Spleen (tissue), 11 donors: ENCODE results near the gene ZNF831. TPM values are rescaled to one million over a fixed set of nuclear protein-coding genes. Genes with fewer than 3 reads are reported as not detected.

Experiments
- DNase-seq: peaks from one replicate; pipeline ENCODE4 v3.0.0-alpha.2; 2020
- H3K27ac ChIP-seq, 8 donors: fragments of 200-600 bp; sonication (generic) in 7 of 8; 1 replicate in 4 of 8; 2 replicates in 4 of 8; pipeline versions ENCODE4 v1.5.0 to v1.8.0; 2016 to 2021; ENCODE audit warnings: inconsistent platforms in 4 of 8, mild to moderate bottlenecking in 4 of 8, moderate library complexity in 1 of 8
- H3K27me3 ChIP-seq, 7 donors: fragments of 200-600 bp; sonication (generic) in 6 of 7; replicated peaks in 1 of 7; 1 replicate in 4 of 7; 2 replicates in 3 of 7; pipeline versions ENCODE4 v1.5.0 to v1.8.0; 2016 to 2021; ENCODE audit warnings: inconsistent platforms in 3 of 7, mild to moderate bottlenecking in 1 of 7
- H3K36me3 ChIP-seq, 6 donors: fragments of 200-600 bp; sonication (generic) in 5 of 6; 1 replicate in 4 of 6; 2 replicates in 2 of 6; pipeline versions ENCODE4 v1.5.0 to v1.8.0; 2016 to 2021; ENCODE audit warnings: inconsistent platforms in 2 of 6
- H3K4me1 ChIP-seq, 6 donors: fragments of 200-600 bp; sonication (generic) in 5 of 6; 1 replicate in 3 of 6; 2 replicates in 3 of 6; pipeline versions ENCODE4 v1.5.0 to v1.8.0; 2016 to 2021; ENCODE audit warnings: inconsistent platforms in 3 of 6
- H3K4me3 ChIP-seq, 8 donors: fragments of 200-600 bp; sonication (generic) in 7 of 8; 1 replicate in 4 of 8; 2 replicates in 4 of 8; pipeline versions ENCODE4 v1.5.0 to v1.8.0; 2016 to 2021; ENCODE audit warnings: inconsistent platforms in 4 of 8, mild to moderate bottlenecking in 4 of 8, moderate library complexity in 2 of 8
- H3K9me3 ChIP-seq, 8 donors: fragments of 200-600 bp; sonication (generic) in 7 of 8; 1 replicate in 4 of 8; 2 replicates in 4 of 8; pipeline versions ENCODE4 v1.5.0 to v1.8.0; 2016 to 2021; ENCODE audit warnings: inconsistent platforms in 4 of 8
- CTCF ChIP-seq, 11 experiments: fragments of 200-600 bp in 7 of 11; fragments of 450-650 bp in 4 of 11; sonication (generic) in 4 of 11; IDR thresholded peaks in 8 of 11; conservative IDR thresholded peaks in 3 of 11; 1 replicate in 7 of 11; 2 replicates in 4 of 11; pipeline versions ENCODE4 v1.4.0 to v1.8.0; 2016 to 2021; ENCODE audit warnings: antibody characterized with exemption in 11 of 11, inconsistent platforms in 4 of 11, mild to moderate bottlenecking in 1 of 11
- POLR2A ChIP-seq, 3 donors: fragments of 450-650 bp; IDR thresholded peaks; one replicate each; pipeline ENCODE4 v1.5.1; 2017; ENCODE audit warnings: antibody characterized with exemption in 3 of 3, mild to moderate bottlenecking in 1 of 3
- POLR2AphosphoS5 ChIP-seq, 3 donors: sonication (generic); formaldehyde crosslinking; IDR thresholded peaks; one replicate each; pipeline ENCODE4 v1.5.1; 2017; ENCODE audit warnings: antibody characterized with exemption in 3 of 3
- WGBS, 5 donors: extraction: QIAGEN DNeasy Blood & Tissue Kit in 3 of 5; methylation state at CpG; one replicate each; pipeline versions ENCODE4 v1.1.5 to v1.1.7; 2013 to 2018; 5-methylcytosine and 5-hydroxymethylcytosine counted together
- intact Hi-C: fragments of 100-400 bp; cut with DNase I; formaldehyde crosslinking; loops from one replicate; pipeline ENCODE4 v1.15.0; 2023; ENCODE audit warnings: low total_unique reads
- polyA plus RNA-seq, 3 donors: library from polyadenylated mRNA; stranded (reverse); fragments of 200-250 nt; gene quantifications; one replicate each; pipeline ENCODE4 v1.2.1, GENCODE V29; 2013
- total RNA-seq, 7 donors: library from RNA; depleted of rRNA in 3 of 7; stranded (reverse); fragments of >200 nt in 3 of 7; fragmentation: NEBNext Ultra II Directional in 4 of 7; extraction: Animal tissue kit (Norgen Biotek cat#: 25700) in 4 of 7; gene quantifications; one replicate each; pipeline versions ENCODE4 v1.1.0 to v1.2.1, GENCODE V29; 2016 to 2021
- donor health status: healthy with polysubstance abuse.
- donor health status: DM: no; HTN: no; CAD: no; lungs with moderate emphysema.
- donor health status: DM: no; HTN: no; CAD: no.
- donor health status: Bipolar disorder and iron deficiency.
- donor health status: healthy.
- donor health status: DM: no; HTN: no; CAD: no.
- donor health status: DM: yes; HTN: yes; CAD: no.

Gene ZNF831
- total and polyA plus RNA-seq, 10 donors, result 1.2 to 29.2 (median 10.3) TPM

GRCh38 chr20:59253779-59254319 is 90.2 kb downstream of the ZNF831 start:
- no peaks in the 10 kb centered on the region for H3K27me3 ChIP-seq
- no peak for DNase-seq
- 5 to 17% (median 14%) methylated on average over 4 of the region's 4 CpGs for WGBS, 5 donors
- peaks cover 0 to 7% (median 0%) of the 10 kb centered on the region in 8 donors for H3K9me3 ChIP-seq
- peaks cover 0 to 30% (median 0%) of the 10 kb centered on the region in 6 donors for H3K36me3 ChIP-seq
- TF ChIP-seq POLR2A (IDR thresholded peaks at IDR 0.05) (no peak), CTCF (IDR thresholded peaks at IDR 0.05 in 8 of 11, conservative IDR thresholded peaks at IDR 0.05 in 3 of 11) (peak in 1 of 11 experiments; percentile 4)
- no peak overlapping the region for H3K4me3 ChIP-seq
- intact Hi-C loops, result loop anchor here (10.0 kb wide), 1 partner anchor 151 kb away; no protein-coding TSS in a partner anchor
- peaks cover 0 to 43% (median 11%) of the 10 kb centered on the region in 6 donors for H3K4me1 ChIP-seq
- peak overlapping the region in 5 of 8 donors; percentile 8 to 82 (median 50) for H3K27ac ChIP-seq

GRCh38 chr20:59255256-59255655 is 91.6 kb downstream of the ZNF831 start:
- Histone ChIP-seq H3K9me3 (peaks cover 0 to 4% (median 0%) of the 10 kb centered on the region in 8 donors), H3K36me3 (peaks cover 0 to 16% (median 0%) of the 10 kb centered on the region in 6 donors), H3K27ac (no peak overlapping the region), H3K4me3 (no peak overlapping the region), H3K4me1 (peaks cover 0 to 44% (median 11%) of the 10 kb centered on the region in 6 donors), H3K27me3 (no peaks in the 10 kb centered on the region)
- DNase-seq, result no peak
- intact Hi-C loops, result loop anchor here (10.0 kb wide), 1 partner anchor 150 kb away; no protein-coding TSS in a partner anchor
- 65 to 86% (median 85%) methylated on average over 5 of the region's 5 CpGs for WGBS, 5 donors
- TF ChIP-seq CTCF (IDR thresholded peaks at IDR 0.05 in 8 of 11, conservative IDR thresholded peaks at IDR 0.05 in 3 of 11), result no peak
- no peak for TF ChIP-seq POLR2AphosphoS5 (IDR thresholded peaks at IDR 0.05)
- TF ChIP-seq POLR2A (IDR thresholded peaks at IDR 0.05), result no peak

- WGBS, 5 donors, result 16 to 27% (median 22%) methylated on average over 2 of the region's 2 CpGs
- Histone ChIP-seq H3K27ac (no peak overlapping the region), H3K27me3 (peaks cover 0 to 4% (median 0%) of the 10 kb centered on the region in 7 donors), H3K4me1 (peaks cover 0 to 37% (median 9%) of the 10 kb centered on the region in 6 donors), H3K9me3 (no peaks in the 10 kb centered on the region), H3K36me3 (peaks cover 0 to 6% (median 0%) of the 10 kb centered on the region in 6 donors), H3K4me3 (no peak overlapping the region)
- TF ChIP-seq POLR2A (IDR thresholded peaks at IDR 0.05) (no peak), POLR2AphosphoS5 (IDR thresholded peaks at IDR 0.05) (no peak)
- no peak for DNase-seq
- intact Hi-C loops, result loop anchor here (10.0 kb wide), 1 partner anchor 147 kb away; no protein-coding TSS in a partner anchor
Observed at GRCh38 chr20:59258221-59258621, 94.6 kb downstream of the ZNF831 start.

GRCh38 chr20:59259946-59260345 is 96.3 kb downstream of the ZNF831 start:
- TF ChIP-seq POLR2AphosphoS5 (IDR thresholded peaks at IDR 0.05), result no peak
- Histone ChIP-seq H3K36me3 (peaks cover 0 to 4% (median 0%) of the 10 kb centered on the region in 6 donors), H3K9me3 (no peaks in the 10 kb centered on the region), H3K4me3 (no peak overlapping the region), H3K4me1 (peaks cover 0 to 20% (median 4%) of the 10 kb centered on the region in 6 donors), H3K27me3 (peaks cover 0 to 6% (median 0%) of the 10 kb centered on the region in 7 donors), H3K27ac (no peak overlapping the region)
- intact Hi-C loops, result loop anchor here (10.0 kb wide), 1 partner anchor 145 kb away; no protein-coding TSS in a partner anchor
- 64 to 80% (median 71%) methylated on average over 2 of the region's 2 CpGs for WGBS, 5 donors
- no peak for DNase-seq

- Histone ChIP-seq H3K4me1 (peaks cover 0 to 13% (median 0%) of the 10 kb centered on the region in 6 donors), H3K4me3 (no peak overlapping the region), H3K9me3 (no peaks in the 10 kb centered on the region), H3K27me3 (peaks cover 0 to 15% (median 0%) of the 10 kb centered on the region in 7 donors), H3K27ac (no peak overlapping the region), H3K36me3 (no peaks in the 10 kb centered on the region)
- intact Hi-C loops, result no loop called here
- TF ChIP-seq CTCF (IDR thresholded peaks at IDR 0.05 in 8 of 11, conservative IDR thresholded peaks at IDR 0.05 in 3 of 11) (no peak), POLR2AphosphoS5 (IDR thresholded peaks at IDR 0.05) (no peak), POLR2A (IDR thresholded peaks at IDR 0.05) (no peak)
- no peak for DNase-seq
Observed at GRCh38 chr20:59265298-59265697, 101.7 kb downstream of the ZNF831 start.
